ENCODE measurements around the gene GARNL3. TPM values are rescaled to one million over a fixed set of nuclear protein-coding genes. Genes with fewer than 3 reads are reported as not detected.

GARNL3 gene
- total RNA-seq, 4 donors from 2014 or later: 4.7 to 29.3 (median 11.3) TPM

- H3K4me3 ChIP-seq: no peak overlapping the region
- ATAC-seq: no peak
- H3K9me3 ChIP-seq: no peaks in the 10 kb centered on the region
- peaks cover 0 to 48% of the 10 kb centered on the region in 2 donors for H3K36me3 ChIP-seq
- 60 to 91% methylated on average over 2 of the region's 4 CpGs for WGBS, 2 donors (ENCODE audit: low coverage in 1 of 2)
- no peaks in the 10 kb centered on the region for H3K27me3 ChIP-seq
- no peaks in the 10 kb centered on the region for H3K4me1 ChIP-seq
- no peak overlapping the region for H3K27ac ChIP-seq
- TF ChIP-seq POLR2A (IDR thresholded peaks at IDR 0.05) (no peak), EP300 (IDR thresholded peaks at IDR 0.05) (no peak), CTCF (IDR thresholded peaks at IDR 0.05) (no peak), POLR2AphosphoS5 (IDR thresholded peaks at IDR 0.05) (no peak)
Observed at GRCh38 chr9:127389381-127390247, 125.0 kb downstream of the GARNL3 start.

- Histone ChIP-seq H3K36me3 (peaks cover 0 to 48% of the 10 kb centered on the region in 2 donors), H3K27ac (no peak overlapping the region), H3K4me1 (no peaks in the 10 kb centered on the region), H3K9me3 (no peaks in the 10 kb centered on the region), H3K27me3 (no peaks in the 10 kb centered on the region), H3K4me3 (no peak overlapping the region)
- 73 to 83% methylated on average over 2 of the region's 2 CpGs for WGBS, 2 donors (ENCODE audit: low coverage in 1 of 2)
- no peak for ATAC-seq
- TF ChIP-seq CTCF (IDR thresholded peaks at IDR 0.05) (no peak), EP300 (IDR thresholded peaks at IDR 0.05) (no peak), POLR2A (IDR thresholded peaks at IDR 0.05) (no peak), POLR2AphosphoS5 (IDR thresholded peaks at IDR 0.05) (no peak)
Observed at GRCh38 chr9:127390248-127390545, 125.6 kb downstream of the GARNL3 start.

GRCh38 chr9:127390563-127390962 is 126.0 kb downstream of the GARNL3 start:
- Histone ChIP-seq H3K9me3 (no peaks in the 10 kb centered on the region), H3K4me1 (no peaks in the 10 kb centered on the region), H3K4me3 (no peak overlapping the region), H3K36me3 (peaks cover 0 to 48% of the 10 kb centered on the region in 2 donors), H3K27ac (no peak overlapping the region), H3K27me3 (no peaks in the 10 kb centered on the region)
- 50% methylated on average over 1 of the region's 5 CpGs; no CpG with 5 or more reads in 1 of the 2 donors for WGBS, 2 donors (ENCODE audit: low coverage in 1 of 2)
- ATAC-seq: no peak
- TF ChIP-seq EP300 (IDR thresholded peaks at IDR 0.05) (no peak), CTCF (IDR thresholded peaks at IDR 0.05) (no peak), POLR2A (IDR thresholded peaks at IDR 0.05) (no peak), POLR2AphosphoS5 (IDR thresholded peaks at IDR 0.05) (no peak)

GRCh38 chr9:127392166-127392565 is 127.6 kb downstream of the GARNL3 start:
- no peaks in the 10 kb centered on the region for H3K27me3 ChIP-seq
- no peak for ATAC-seq
- peaks cover 0 to 8% (median 0%) of the 10 kb centered on the region in 3 donors for H3K4me1 ChIP-seq
- no peak for TF ChIP-seq CTCF (IDR thresholded peaks at IDR 0.05)
- TF ChIP-seq EP300 (IDR thresholded peaks at IDR 0.05): no peak
- TF ChIP-seq POLR2AphosphoS5 (IDR thresholded peaks at IDR 0.05): no peak
- no peak for TF ChIP-seq POLR2A (IDR thresholded peaks at IDR 0.05)
- 75 to 85% methylated on average over 5 of the region's 5 CpGs for WGBS, 2 donors (ENCODE audit: low coverage in 1 of 2)
- H3K27ac ChIP-seq: no peak overlapping the region
- H3K4me3 ChIP-seq: no peak overlapping the region
- peaks cover 0 to 41% of the 10 kb centered on the region in 2 donors for H3K36me3 ChIP-seq
- H3K9me3 ChIP-seq: no peaks in the 10 kb centered on the region

GRCh38 chr9:127392976-127393375 is 128.4 kb downstream of the GARNL3 start:
- TF ChIP-seq CTCF (IDR thresholded peaks at IDR 0.05) (no peak), EP300 (IDR thresholded peaks at IDR 0.05) (no peak), POLR2AphosphoS5 (IDR thresholded peaks at IDR 0.05) (no peak), POLR2A (IDR thresholded peaks at IDR 0.05) (no peak)
- no peaks in the 10 kb centered on the region for H3K9me3 ChIP-seq
- peaks cover 0 to 14% (median 3%) of the 10 kb centered on the region in 3 donors for H3K4me1 ChIP-seq
- H3K27me3 ChIP-seq: no peaks in the 10 kb centered on the region
- peaks cover 0 to 40% of the 10 kb centered on the region in 2 donors for H3K36me3 ChIP-seq
- WGBS, 2 donors (ENCODE audit: low coverage in 1 of 2): 49 to 97% methylated on average over 2 to 4 of the region's 5 CpGs
- H3K4me3 ChIP-seq: no peak overlapping the region
- peak overlapping the region in 1 of 4 donors; percentile 19 for H3K27ac ChIP-seq
- no peak for ATAC-seq

All from gastroesophageal sphincter (tissue), 4 donors.